NCI-H345 (cell line): ENCODE measurements around the gene CD300A.

Experiments used
- DNase-seq: peaks from one replicate; lab custom pipeline; 2025; lab: John Stamatoyannopoulos, UW

CD300A gene

DNA sequence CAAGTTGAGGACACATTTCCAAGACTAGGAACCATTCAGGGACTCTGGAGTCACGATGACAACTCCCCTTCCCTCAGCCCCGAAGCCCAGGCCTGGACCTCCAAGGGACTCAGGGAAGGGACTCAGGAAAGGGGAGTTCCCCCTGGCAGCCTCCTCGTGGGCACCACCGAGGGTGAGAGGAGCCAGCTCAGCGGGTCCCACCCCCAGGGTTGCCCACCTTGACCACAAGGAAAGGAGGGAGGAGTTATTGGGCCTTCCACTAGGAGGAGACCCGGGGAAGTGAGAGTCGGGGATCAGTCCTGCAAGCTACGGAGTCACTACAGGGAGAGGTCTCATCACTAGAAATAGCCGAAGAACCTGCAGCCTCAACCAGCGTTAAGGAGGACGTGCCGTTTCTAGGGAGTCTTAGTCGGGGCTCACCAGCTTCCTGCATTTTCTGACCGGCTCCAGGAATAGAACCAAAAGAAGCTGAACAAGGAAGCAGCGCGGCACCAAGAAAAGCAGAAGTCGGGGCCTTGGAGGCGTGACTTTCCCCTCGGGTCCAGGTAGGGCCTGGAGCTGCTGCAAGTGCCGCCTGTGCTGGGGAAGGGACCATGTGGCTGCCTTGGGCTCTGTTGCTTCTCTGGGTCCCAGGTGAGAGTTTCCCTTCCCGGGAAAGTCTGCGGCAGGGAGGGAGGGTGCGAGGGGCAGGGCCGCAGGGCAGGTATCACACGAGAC lies at the start of gene CD300A:
Gene CD300A, plus strand, starts transcription at position 524 of the 717 bp plus-strand sequence. Its CDS starts 70 bp downstream, at position 594.
- no peak for DNase-seq

DNA sequence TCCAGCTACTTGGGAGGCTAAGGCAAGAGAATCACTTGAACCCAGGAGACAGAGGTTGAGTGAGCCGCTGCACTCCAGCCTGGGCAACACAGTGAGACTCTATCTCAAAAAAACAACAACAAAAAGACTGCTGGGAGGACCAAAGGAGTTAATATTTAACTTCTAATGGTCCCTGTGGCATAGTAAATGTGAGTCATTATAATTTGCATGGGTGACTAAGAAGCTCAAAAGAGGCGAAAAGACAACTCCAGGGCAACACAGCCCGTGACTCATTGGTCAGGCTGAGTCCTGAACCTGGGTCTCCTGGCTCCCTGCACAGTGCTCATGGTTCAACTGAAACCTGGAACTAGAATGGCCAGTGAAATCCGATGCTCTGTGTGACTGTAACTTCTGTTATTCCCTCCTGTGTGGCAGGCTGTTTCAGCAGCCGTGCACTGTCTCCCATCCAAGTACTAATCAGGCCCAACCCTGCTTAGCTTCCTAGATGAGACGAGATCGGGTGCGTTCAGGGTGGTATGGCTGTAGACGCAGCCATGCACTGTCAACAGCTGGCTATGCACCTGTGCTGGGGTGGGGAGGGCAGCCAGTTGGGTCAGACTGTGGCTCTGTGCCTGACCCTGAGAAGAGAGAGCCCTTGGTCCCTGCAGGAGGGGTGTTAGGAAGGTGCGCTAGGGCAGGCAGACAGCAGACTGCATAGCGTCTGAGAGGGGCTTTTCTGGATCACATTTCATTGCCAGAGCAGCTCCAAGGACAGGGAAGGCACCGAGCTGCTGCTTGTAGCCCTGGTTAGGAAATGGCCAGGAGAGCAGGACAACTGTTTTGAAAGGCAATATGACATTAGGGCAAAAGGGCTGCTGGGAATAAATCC lies 49.0 kb upstream of the CD300A start:
- no peak for DNase-seq

DNA sequence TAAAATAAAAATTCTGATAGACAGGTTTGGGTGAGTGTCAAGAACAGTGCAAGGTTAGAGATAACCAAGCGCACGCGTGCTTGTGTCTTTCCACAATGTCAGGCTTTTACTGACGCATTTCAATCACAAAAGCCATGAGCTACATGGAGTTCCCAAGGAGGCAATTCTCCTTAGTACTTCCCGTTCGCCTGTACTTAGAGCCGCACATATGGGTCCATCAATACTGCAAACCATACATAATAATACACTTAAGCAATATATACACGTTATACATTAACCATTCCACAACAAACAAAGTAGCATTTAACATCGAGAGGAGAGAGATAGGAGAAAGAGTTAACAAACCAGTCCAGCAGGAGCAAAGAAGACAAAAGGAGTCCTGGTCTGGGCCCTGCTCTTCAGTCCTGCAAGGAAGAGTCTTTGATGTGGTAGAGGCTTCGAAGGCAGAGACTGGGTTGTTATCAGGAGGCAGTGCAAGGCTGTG lies 46.5 kb upstream of the CD300A start:
- DNase-seq: no peak

DNA sequence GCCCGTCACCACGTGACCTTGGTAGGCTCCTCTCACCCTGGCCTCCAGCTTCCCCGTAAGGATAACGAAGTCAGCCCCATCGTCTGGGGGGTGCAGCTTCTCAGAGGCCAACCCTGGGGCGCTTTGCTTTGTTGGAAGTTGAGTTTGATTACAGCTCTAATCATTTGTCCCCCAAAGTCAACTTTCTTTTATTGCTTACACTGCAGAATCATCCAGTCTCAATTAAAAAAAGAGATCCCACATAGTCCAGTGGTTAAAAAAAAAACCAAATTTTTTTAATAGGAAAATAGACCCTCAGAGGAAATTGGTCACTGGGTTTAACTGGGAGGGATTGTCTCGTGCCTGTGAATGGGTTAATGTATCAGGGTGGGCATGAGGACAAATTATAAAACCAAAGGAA lies 42.3 kb upstream of the CD300A start:
- no peak for DNase-seq

DNA sequence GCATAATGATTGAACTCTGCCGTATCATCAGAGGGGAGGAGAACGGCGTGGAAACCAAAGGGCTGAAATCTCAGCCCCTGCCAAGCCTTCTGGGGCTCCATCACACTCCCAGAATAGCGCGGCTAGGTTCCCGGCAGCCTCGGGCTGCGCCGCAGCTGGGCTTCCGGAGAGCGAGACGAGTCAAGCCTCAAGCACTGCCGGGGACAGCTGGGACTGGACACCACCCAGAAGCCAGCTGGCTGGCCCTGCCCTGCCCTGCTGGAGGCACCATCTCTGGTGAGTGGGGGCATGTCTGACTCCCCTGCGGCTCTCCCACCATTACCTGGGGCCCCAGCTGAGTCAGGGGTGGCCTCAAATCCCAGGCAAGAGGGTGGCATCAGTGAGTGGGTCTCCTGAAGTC lies 41.8 kb upstream of the CD300A start:
- no peak for DNase-seq

DNA sequence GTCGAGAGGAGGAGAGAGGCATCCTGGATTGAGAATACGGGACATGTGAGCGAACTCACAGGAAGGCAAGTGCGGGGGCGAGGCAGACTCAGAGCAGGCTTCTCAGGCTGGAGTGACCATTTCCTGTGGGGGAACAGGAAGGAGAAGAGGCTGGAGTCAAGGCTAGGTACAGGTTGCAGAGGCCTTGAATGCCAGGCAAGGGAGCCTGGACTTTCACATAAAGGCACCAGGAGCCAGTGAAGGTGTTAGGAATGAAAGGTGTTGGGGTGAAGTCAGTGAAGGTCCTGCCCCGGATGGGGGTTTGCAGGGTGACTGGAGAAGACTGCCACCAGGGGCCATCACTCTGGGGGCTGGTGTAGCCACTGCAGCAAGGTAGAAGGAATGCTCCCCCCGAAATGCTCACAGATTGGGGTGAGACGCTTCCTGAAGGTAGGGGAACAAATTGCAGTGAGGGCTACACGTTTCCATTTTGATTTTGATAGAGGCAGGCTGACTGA lies 39.8 kb upstream of the CD300A start:
- DNase-seq: no peak

DNA sequence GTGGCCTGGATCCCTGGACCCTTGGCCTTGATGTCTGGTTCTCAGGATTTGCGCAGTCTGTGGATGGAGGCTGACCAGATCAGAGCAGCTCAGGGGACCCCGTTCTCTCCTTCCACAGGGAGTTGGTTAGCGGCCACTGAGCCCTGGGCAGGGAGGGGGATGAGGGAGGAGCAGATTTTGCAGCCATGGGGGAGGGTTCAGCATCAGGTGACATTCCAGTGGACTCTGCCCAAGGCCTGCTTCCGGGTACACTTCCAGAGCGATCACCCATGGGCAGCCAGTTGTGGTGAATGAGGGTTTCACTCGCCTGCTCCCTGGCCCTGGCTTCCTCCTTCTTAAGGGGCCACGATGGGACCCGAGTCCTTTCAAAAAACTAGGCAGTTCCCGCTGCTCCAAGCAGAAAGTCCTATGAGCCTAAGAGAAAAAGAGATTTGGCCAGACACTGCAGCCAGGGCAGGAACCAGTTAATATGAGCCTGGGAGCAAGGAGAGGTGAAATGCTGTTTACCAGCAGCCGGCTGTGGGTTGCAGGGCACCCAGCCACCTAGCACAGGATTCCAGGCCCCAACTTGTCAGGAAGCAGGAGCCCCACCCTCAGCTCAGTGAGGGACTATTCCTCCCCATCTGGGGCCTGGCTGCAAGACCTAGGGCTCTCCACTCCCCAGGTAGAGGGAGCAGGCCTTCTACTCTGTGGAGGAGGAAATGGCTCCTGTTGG lies 39.2 kb upstream of the CD300A start:
- no peak for DNase-seq

DNA sequence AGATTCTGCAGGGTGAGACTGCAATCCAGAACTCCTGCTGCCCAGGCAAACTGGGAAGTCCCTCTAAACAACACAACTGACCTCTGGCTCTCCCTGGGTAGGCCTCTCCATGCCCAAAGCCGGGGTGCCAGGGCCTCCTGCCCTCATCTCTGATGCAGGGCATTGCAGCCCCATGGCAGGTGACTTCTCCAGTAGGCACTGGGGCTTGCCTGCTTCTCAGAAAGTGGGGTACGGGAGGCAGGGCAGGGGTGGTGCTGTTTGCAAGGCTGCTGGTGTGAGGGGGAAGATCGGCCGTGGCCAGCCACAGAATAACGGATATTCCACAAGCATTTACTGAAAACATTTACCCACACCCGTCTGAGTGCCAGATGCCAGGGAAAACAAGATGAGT lies 38.7 kb upstream of the CD300A start:
- no peak for DNase-seq

DNA sequence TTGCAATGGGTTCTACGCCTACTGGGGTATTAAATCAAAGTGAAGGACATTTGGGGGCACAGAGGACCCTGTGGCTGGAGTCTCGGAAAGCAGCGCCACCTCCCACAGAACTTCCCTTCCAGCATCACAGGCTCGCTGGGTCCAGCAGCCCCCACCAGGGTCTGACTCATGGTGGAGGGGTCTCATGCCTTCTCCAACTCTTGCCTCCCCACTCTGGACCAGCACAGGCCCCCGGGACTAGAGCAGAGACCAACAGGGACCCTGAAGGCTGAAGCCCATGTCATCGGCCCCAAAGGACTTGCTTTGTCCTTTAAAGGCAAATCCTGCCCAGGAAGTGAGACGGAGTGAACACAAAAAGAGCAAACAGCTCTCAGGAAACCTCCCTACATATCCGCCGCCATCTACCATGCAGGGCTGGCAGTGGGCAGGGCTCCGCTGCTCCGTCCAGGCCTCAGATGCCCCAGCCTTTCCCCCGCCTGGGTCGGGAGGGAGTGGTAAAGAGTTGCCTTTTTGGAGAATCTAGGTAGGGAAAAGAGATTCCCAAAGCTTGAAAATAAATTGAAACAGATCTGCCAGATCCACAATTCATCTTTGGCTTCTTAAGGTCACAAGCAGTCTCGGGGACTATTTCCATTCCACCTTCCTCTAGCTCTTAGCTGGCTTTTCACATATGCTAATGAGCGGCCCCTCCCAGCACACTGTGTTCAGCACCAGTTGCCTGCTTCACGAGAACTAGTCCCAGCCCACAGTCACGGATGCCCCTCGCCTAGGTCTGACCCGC lies 36.6 kb upstream of the CD300A start:
- DNase-seq: peak; percentile 18

DNA sequence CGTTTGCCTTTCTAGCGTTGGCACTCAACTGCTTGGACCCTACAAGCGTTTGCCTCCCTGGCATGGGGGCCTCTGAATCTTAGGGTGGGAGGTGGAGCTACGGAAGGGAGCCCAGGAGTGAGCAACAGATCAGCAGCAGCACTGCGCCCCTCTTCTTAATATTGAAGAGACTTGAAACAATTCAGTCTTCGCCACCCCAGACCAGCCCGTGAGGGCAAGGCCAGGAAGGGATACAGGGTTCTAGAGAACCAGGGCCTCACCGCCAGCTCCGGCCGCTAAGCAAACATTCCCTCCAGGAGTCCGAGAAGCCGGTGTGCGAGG lies 36.1 kb upstream of the CD300A start:
- no peak for DNase-seq

DNA sequence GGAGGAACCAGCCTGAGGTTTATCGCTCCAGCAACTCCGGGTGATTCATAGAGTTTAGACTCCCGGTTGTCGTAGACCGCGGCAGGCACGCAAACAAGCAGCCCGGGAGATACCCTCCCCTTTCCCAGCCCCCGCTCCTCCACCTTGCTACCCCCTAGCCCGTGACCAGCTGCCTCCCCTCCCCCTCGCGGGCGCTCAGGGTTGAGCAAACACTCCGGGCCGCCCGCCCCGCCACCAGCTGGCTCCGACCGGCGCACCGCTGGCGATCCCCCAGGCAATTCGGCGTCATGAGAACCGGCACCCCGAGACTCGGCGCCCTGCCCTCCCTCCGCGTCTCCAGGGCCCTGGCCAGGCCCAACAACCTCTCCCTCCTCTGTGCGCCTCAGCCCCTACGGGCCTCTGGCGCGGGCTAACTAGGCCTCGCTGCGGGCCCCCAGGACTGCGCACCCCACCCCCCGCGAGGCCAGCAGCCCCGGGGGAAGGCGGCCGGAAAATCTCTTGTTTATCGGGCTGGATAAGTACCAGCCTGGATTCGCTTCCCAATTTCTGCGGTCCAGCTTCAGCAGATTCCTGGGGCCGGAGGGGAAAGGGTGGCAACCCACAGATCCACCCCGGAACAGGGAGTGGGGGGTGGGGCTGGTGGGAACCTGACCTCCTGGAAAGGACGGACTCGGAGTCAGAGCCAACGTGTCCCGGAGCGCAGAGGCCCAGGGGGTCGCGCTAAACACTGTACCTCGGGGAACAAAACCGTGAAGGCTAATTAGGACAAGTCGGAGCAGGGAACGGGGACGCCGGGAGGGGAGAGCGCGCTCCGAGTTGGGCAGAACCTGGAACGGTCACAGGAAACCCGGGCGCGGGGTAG lies 35.5 kb upstream of the CD300A start:
- peak; percentile 86 for DNase-seq

DNA sequence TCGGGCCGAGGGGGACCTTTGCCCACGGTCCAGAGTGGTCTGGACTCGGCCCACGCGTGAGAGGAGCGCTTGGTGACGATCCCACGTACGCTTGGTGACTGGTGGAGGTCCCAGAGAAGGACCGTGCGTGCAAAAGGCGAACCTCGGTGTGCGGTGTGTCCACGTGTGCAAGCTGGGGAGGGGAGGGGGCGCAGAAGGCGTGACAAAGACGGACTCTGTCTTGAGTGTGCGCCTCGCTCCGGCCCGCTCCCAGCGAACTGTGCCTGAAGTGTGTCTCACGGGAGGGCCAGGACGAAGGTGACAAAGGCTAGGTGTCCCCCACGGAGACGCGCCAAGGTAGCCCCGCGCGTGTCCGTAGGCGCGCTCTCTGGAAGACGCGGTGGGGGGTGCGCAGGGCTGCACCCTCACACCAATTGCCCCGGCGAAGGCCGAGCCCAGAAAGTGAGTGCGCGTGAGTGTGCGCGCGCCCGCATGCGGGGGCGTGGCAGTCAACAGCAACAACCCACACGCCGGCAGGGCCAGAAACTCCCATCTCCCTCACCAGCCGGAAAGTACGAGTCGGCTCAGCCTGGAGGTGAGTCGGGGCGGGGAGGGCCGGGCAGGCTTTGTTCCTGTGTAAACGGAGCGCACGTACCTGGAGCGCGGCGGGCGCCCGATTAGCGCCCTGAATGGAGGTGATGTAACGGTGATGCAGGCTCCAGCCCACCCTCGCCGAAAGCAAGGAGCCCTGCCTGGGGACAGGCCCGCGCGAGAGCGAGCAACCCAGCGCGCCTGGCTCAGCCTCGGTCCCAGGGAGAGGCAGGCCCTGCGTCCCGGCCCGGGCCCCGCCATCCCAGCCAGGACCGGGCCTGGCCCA lies 34.6 kb upstream of the CD300A start, which contains the start of gene GPRC5C:
Gene GPRC5C, plus strand, starts transcription at position 521 of the 856 bp plus-strand sequence. CDS start 7,689 bp downstream, outside the sequence.
- peak; percentile 92 for DNase-seq

DNA sequence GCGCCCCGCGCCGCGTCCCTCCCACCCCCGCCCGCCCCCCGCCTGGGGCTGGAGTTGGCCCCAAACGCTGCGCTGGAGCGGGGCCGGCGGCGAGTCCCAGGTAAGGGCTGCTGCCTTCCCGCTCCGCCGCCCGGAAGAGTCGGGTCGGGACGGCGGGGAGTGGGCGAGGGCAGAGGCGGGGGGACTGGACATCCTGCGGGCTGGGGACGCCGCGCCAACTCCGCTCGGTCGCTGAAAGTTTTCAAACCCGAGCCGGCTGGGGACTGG lies 34.1 kb upstream of the CD300A start:
- no peak for DNase-seq

DNA sequence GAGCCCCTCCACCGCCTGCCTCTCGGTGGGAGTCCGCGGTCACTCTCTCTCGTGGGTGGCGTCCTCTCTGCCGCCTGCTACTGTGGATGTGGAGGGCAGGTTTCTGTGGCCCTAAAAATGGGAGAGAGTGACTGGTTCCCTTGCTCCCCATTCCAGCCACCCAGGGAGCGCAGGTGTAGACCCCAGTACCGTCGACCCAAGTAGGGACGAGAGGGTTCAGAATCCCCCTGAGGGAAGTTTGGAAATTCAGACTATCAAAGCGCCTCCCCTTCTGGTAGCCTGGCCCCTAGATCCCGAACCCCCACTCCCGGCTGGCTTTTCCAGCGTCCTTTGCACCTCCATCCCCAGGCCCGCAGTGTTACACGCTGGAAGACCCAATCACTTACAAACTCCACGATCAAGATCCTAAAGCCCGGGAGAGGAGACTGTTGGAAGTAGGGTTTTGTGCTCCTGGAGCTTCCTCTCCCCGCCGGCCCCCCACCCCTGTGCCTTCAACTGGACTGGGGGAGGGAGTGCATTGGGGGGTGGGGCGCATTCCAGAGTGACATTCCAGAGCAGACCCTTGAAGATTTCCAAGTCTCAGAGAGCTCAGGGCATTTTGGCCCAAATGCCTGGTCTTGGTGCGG lies 33.6 kb upstream of the CD300A start:
- no peak for DNase-seq

DNA sequence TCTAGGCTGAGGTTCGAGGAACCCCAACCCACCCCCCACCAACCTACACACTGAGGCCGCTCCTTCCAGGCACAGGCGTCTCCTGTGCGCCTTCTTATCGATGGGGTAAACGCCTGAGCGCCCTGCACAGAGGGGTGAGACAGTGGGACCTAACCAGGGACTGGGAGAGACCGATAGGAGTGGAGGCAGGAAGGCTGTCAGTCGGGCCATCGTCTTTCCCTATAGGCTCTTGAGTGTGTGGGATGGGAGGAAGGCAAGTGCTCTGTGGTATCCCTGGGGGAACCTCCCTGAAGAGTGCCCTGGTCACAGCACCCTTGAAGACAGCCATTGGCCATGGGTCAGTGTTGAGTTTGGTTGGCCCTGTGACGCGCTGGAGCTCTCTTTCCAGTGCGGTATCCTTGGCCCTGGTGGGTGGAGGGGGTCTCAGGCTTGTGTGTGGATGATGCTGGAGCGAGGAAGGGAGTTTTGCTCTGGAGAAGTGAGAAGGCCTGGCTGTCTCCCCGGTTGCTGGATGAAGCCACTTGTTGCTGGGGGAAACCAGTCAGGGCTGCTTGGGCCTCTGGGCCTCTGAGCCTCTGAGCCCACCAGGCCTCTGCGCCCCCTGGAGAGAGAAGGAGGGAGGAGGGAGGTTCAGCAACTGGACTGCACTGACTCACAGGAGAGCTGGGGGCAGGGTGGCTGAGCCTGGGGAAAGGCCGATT lies 32.9 kb upstream of the CD300A start:
- DNase-seq: no peak

DNA sequence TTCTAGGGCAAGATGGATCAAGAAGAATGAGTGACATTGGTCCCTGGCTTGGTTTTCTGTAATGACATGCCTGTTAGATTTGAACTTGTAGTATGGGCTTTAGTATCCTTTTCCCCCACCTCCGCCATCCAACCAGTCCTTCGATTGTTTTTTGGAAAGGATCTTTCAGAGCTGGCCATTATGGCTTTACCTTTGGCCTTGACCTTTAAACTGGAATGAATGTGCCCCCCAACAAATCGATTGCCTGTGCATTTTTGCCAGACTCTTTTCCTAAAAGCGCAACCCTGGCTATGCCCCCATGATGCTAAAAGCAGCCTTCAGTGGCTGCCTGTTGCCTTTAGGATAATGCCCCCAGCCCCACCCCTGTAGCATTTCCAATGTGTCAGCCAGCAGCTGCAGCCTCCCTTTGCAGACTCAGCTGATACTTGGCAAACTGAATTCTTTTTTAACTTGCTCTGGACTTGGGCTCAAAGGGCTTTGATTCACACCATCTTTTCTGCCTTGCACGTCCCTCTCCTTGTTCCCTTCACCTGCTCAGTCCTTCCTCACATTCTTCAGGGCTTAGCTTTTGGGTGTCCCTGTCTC lies 30.6 kb upstream of the CD300A start:
- DNase-seq: no peak

DNA sequence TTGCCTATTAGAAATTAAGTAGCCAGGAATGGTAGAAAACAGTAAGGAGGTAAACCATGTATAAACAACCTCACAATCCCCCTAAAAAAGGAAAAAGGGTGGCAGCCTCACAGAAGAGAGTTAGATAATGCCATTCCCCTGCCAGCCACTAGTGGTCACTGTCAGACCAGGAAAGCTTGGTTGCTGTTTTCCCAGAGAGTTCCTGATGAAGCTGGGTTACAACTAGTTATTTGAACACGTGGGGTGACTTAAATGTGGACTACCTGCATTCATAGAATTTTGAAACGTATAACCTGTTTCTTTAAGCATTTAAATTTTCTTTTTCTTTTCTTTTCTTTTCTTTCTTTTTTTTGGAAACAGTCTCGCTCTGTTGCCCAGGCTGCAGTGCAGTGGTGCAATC lies 28.7 kb upstream of the CD300A start:
- DNase-seq: no peak
